HG03108 (cell line): ENCODE measurements around the gene YAE1.

ENCODE experiments used
- ATAC-seq: cut with Tn5 transposase; IDR thresholded peaks from one replicate; pipeline ENCODE4 v1.9.1; 2021; ENCODE audit warnings: moderate library complexity; ENCODE audit not compliant: unreplicated experiment

The YAE1 gene

GRCh38 chr7:39554583-39555165, 11.5 kb upstream of the YAE1 start:
- no peak for ATAC-seq

DNA sequence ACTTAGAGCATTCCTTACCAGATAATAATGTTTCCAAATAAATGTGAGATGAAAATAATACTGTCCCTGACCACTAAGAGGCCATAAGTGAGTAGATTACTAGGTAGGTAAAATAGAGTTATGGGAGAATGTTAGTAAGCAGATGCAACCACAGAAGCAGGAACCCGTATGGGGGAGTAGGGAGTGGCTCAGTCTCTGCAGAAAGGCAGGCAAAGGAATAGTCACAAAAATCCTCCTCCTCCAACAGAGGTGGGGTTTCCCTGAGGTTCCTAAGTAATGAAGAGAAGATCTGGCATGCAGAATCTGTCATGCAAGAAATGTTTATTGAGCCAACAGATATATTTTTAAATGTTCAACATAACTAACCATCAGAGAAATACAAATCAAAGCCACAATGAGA, 9.0 kb upstream of the YAE1 start:
- ATAC-seq: no peak

- no peak for ATAC-seq
These were observed 8.3 kb upstream of the YAE1 start for GRCh38 chr7:39557911-39558310.

GRCh38 chr7:39560408-39560807, 5.8 kb upstream of the YAE1 start:
- no peak for ATAC-seq

DNA sequence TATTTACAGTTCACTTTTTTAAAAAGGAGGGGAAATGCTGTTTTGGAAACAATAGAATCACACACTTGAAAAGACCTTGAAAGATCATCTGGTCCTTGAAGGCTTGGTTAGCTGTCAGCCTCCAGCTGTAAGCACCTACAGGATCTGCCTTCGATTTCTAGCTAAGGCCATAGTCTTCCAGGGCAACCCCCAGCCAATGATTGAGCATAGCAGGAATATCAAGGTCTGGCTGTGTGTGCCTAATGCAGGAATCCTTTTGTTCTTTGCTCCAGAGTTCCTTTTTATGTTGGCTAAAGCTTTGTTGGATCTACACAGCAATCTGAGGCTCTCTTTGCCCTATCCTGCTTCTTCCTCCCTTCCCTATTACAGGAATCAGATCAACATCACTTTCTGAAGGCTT, 5.2 kb upstream of the YAE1 start:
- ATAC-seq: no peak

GRCh38 chr7:39565538-39565937, 666 bp upstream of the YAE1 start:
- ATAC-seq: no peak

GRCh38 chr7:39567294-39567693, 1.1 kb downstream of the YAE1 start:
- ATAC-seq: no peak

DNA sequence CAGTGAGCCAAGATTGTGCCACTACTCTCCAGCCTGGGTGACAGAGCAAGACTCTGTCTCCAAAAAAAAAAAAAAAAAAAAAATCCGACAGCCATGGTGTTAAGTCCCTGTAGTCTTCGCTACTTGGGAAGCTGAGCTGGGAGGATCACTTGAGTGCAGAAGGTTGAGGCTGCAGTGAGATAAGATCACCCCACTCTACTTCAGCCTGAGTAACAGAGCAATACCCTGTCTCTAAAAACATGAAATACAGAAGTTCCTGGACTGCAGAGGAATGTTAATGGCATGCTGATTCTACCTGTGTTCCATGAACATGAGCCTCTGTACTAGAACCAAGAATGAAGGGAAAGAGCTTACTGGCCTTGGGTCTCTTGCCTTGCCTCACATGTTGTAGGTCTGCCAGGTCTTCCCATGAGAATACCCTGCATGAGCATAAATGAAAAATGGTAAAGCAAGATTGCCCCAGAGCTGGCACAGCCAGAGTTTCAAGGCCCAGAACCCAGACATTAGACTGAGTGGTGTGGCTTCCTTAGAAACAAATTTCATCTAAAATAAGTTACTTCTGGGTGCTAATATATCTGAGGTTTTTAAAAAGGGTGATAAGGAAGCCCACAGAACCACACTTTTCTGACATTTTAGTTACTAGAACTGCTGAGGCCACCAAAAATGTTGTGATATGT, 8.6 kb downstream of the YAE1 start:
- ATAC-seq: no peak

DNA sequence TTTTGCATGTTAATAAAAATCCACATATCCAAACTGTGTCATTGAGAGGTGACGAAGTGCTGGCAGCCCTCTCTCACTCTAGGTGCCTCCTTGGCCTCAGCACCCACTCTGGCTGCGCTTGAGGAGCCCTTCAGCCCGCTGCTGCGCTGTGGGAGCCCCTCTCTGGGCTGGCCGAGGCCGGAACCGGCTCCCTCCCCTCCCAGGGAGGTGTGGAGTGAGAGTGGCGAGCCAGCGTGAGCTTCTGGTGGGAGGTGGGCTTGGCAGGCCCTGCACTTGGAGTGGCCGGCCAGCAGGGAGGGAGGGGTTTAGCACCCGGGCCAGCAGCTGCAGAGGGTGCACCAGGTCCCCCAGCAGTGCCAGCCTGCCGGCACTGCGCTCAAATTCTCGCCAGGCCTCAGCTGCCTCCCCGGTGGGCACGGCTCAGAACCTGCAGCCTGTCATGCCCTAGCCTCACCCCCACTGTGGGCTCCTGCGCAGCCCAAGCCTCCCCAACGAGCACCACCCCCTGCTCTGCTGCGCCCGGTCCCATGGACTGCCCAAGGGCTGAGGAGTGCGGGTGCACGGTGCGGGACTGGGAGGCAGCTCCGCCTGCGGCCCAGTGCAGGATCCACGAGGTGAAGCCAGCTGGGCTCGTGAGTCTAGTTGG, 11.1 kb downstream of the YAE1 start:
- no peak for ATAC-seq

DNA sequence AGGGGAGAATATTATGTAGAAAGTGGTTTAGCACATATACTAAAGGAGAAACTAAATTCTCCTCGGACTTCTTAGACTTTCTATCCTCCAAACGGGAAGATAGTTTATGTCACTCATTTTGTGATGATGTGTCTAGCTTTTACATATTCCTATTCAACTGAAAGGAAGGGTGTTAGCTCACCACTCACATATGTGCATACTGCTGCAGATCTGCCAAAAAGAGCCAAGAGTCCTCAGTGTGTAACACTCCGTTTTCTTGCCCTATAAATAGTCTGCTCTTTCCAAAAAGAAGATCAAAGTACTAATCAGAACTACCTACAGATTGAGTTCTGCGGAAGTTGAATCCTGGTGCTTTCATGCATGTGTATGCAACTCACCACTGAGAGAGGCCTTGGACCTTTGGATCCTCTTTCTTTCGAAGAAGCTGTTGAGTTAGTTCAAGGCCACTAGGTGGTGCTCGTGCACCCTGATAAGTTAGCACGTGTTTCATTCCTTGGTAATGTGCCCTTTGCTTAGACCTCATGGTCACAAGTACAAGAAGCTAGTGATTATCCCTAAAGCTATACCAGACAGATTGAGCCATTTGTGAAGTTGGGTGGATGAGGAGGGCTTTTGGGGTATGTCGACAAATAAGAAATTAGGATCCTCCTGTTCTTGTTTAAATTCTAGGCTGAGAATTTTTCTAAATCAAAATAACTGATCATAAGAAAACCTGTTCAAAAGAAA, 14.1 kb downstream of the YAE1 start:
- peak; percentile 87 for ATAC-seq

DNA sequence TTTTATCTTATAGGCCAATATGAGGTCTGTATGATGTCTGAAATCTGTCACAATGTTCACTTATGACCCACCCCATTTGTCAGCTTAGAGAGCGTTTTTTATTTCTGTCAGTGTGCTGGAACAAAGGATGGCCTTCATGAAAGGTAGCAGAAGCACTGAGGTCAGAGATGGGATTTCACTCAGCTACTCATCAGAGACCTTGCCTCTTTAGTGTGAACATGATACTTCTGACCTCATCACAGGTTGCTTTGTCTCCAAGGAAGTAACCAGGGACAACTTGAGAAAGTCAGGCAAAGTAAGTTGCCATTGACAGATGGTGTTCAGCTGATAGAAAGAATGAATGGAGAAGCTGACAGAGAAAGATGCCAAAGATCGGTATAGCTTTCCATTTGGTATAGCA, 16.3 kb downstream of the YAE1 start:
- ATAC-seq: no peak

DNA sequence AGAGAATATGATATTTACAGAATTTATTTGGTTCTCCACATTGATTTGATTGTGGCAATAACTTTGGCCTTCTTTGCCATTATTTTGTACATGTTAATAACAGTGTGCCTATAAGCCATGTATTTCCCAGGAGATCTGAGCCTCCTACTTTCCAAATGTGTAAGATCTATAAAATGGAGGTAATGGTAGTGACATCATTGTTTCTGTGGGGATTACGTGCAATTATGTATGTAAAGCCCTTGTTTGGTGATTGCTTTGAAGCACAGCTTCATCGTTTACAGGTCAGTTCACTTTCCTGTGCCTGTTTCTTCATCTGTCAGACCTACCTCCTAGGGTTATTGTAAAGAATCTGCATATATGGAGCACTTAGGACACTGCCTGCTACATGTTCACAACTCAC, 17.3 kb downstream of the YAE1 start:
- ATAC-seq: no peak

GRCh38 chr7:39587393-39587792, 21.2 kb downstream of the YAE1 start:
- no peak for ATAC-seq

- no peak for ATAC-seq
These were observed 22.2 kb downstream of the YAE1 start for GRCh38 chr7:39588416-39588815.

DNA sequence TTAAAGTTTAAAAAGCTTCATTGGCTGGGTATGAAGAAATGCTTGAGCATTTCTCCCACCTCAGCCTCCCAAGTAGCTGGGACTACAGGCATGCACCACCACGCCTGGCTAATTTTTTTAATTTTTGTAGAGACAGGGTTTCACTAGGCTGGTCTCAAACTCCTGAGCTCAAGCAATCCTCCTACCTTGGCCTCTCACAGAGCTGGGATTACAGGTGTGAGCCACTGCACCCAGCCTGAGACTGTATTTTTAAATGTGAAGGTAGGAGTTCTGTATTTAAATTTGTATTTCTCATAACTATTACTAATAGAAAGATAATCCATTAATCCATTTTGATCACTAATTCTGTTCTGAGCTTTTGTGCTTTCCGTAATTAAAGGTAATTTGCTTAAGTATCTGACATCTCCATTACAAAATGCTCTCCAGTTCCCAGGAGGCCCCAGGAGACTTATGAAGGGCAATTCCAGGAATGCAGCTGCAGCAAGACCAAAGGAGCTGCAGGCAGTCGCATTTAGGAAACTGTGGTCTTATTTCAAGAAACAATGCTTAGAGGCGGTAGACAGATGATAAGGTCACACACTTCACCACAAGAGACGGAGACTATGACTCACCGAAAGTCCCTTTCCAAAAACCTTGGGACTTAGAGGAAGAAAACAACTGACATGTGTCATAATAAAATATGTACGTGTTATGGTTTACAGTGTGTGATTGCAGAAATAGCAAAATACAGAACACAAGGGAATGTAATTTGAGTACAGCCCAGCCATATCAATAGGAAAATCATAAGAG, 23.3 kb downstream of the YAE1 start:
- peak; percentile 83 for ATAC-seq

GRCh38 chr7:39592586-39592985, 26.4 kb downstream of the YAE1 start:
- no peak for ATAC-seq

DNA sequence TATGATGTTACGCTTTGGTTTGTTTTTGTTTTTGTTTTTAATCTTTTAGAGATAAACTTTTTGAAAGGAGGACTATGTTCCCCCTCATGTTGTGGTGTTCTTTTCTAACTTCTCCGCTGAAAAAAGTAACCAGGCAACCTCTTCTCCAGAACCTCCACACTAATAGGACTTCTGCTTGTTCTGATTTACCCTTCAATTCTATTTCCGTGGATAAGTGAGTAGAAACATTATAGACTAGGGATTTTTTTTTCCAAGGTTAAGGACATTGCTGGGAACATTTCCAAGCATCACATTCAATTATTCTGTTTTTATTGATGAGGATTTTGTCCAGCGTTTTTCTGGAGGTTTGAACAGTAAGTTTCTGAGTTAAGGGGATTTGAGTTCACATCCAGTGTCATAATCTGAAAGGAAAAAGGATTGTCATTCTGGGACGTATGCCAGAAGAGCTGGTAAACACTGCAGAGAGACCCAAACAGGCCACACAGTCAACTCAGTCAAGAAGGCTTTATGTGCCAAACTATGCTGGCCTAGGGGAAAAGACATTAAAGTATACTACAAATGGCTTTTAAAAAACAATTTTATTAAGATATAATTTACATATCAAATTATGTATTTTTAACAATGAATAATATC, 28.9 kb downstream of the YAE1 start:
- ATAC-seq: no peak

DNA sequence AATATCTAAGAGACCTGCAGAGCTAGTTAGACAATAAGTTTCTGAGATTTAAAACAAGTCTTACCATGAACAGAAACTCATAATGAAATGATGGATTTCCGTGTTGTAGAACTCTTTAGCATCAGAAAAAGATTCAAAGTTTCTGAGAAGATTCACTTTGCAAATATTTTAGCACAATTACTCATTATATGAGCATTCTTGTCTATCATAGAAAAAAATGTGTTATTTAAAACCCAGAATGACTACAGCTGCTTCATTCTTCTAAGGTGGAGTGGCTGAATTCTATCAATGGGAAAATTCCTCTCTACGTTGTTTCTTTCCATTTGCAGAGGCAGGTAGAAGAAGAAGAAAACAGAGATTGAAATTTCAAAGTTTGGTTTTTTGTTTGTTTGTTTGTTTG, 36.1 kb downstream of the YAE1 start:
- no peak for ATAC-seq

DNA sequence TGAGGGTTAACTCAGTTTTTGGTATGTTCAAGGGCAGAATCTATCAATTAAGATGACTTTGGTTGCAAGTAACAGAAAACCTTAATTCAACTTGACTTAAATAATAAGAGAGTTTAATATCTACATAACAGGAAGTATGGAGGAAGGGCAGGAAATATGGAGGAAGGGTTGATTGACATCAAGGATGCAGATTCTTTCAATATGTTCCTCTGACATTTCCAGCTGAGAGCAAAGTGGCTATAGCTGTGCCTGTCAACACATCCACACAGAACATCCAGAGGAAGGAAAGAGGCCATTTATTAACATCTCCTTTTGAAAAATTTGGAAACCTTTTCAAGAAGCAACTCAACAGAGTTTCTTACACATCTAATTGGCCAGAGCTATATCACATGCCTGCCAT, 37.7 kb downstream of the YAE1 start:
- no peak for ATAC-seq

- no peak for ATAC-seq
These were observed 38.9 kb downstream of the YAE1 start for GRCh38 chr7:39605087-39605486.

DNA sequence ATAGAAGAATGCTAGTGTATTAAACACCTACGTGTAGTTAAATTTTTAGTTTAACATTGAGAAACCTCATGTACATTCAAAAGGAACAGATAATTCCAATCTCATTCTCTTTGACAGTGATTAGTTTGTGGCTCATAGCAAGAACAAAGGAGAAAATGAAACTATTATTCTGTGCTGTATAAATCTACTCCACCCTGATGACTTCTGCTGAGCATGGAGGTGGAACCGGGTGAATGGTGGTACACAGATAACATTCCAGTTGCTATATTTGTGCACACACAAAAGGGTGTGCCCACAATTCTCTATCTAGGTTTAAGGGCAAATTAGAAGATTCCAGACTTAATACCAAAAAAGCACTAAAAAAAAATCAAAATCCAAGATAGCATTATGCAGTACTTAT, 40.1 kb downstream of the YAE1 start:
- no peak for ATAC-seq
